HEK293T (cell line): ENCODE measurements around the gene METTL16.

ENCODE experiments used
- FOXM1 ChIP-seq: fragments of 450-650 bp; IDR thresholded peaks from 2 replicates; pipeline ENCODE4 v1.6.1; 2017; ENCODE audit warnings: mild to moderate bottlenecking, borderline replicate concordance
- SUZ12 ChIP-seq: fragments of 450-650 bp; IDR thresholded peaks from 2 replicates; pipeline ENCODE4 v1.6.1; 2016; ENCODE audit warnings: mild to moderate bottlenecking
- ZNF384 ChIP-seq: fragments of 450-650 bp; IDR thresholded peaks from 2 replicates; pipeline ENCODE4 v1.6.1; 2016

DNA sequence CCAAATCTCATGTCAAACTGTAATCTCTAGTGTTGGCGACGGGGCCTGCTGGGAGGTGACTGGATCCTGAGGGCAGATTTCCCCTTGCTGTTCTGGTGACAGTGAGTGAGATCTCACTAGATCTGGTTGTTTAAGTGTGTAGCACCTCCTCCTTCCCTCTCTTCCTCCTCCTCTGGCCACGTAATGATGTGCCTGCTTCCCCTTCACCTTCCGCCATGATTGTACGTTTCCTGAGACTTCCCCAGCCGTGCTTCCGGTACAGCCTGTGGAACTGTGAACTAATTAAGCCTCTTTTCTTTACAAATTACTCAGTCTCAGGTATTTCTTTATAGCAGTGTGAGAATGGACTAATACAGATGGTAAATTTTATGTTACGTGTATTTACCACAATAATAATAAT is 49.2 kb downstream of the METTL16 start:
- TF ChIP-seq FOXM1, result no peak
- TF ChIP-seq ZNF384, result no peak
- no peak for TF ChIP-seq SUZ12
